HG03558 (cell line): Measurements from ENCODE around the gene SNED1.

Experiments
- ATAC-seq: cut with Tn5 transposase; IDR thresholded peaks from one replicate; pipeline ENCODE4 v1.9.1; 2021; ENCODE audit warnings: moderate number of reproducible peaks; ENCODE audit not compliant: unreplicated experiment; ENCODE audit errors: extremely low read depth

The SNED1 gene

GRCh38 chr2:241003047-241003360, 4.6 kb downstream of the SNED1 start:
- no peak for ATAC-seq

GRCh38 chr2:241003369-241003768, 5.0 kb downstream of the SNED1 start:
- no peak for ATAC-seq

GRCh38 chr2:241003830-241004564, 5.6 kb downstream of the SNED1 start:
- ATAC-seq = no peak

GRCh38 chr2:241005569-241005968, 7.2 kb downstream of the SNED1 start:
- no peak for ATAC-seq

- no peak for ATAC-seq
Observed at GRCh38 chr2:241006412-241006811, 8.0 kb downstream of the SNED1 start.

GRCh38 chr2:241007111-241007510, 8.7 kb downstream of the SNED1 start:
- ATAC-seq = no peak

- ATAC-seq = no peak
Observed at GRCh38 chr2:241007880-241008710, 9.7 kb downstream of the SNED1 start.

GRCh38 chr2:241008711-241009121, 10.3 kb downstream of the SNED1 start:
- ATAC-seq = no peak

GRCh38 chr2:241009191-241009590, 10.8 kb downstream of the SNED1 start:
- ATAC-seq = no peak

GRCh38 chr2:241009601-241010530, 11.4 kb downstream of the SNED1 start:
- ATAC-seq = no peak

- ATAC-seq = no peak
Observed at GRCh38 chr2:241010531-241011295, 12.3 kb downstream of the SNED1 start.

GRCh38 chr2:241011296-241011600, 12.8 kb downstream of the SNED1 start:
- no peak for ATAC-seq

- no peak for ATAC-seq
Observed at GRCh38 chr2:241011751-241012510, 13.5 kb downstream of the SNED1 start.

GRCh38 chr2:241014224-241014623, 15.8 kb downstream of the SNED1 start:
- ATAC-seq = no peak

GRCh38 chr2:241014764-241015163, 16.3 kb downstream of the SNED1 start:
- no peak for ATAC-seq

GRCh38 chr2:241015439-241015838, 17.0 kb downstream of the SNED1 start:
- no peak for ATAC-seq

- ATAC-seq = no peak
Observed at GRCh38 chr2:241017228-241017940, 19.0 kb downstream of the SNED1 start.

- no peak for ATAC-seq
Observed at GRCh38 chr2:241018051-241018891, 19.9 kb downstream of the SNED1 start.
